Peyer's patch (tissue), 4 donors: ENCODE data around the gene FAM20C.

Source experiments
- POLR2A ChIP-seq, 2 donors: fragments of 450-650 bp; IDR thresholded peaks; one replicate each; pipeline ENCODE4 v1.5.1; 2017; ENCODE audit warnings: antibody characterized with exemption in 2 of 2, mild to moderate bottlenecking in 2 of 2, moderate library complexity in 2 of 2
- TF ChIP-seq, protein P1 (sequence below), 6 experiments: fragments of 450-650 bp in 4 of 6; fragments of 200-600 bp in 2 of 6; sonication (generic) in 1 of 6; IDR thresholded peaks; one replicate each; pipeline ENCODE4 v1.5.1; 2017 to 2019; ENCODE audit warnings: antibody characterized with exemption in 6 of 6, mild to moderate bottlenecking in 3 of 6, moderate library complexity in 1 of 6

- TF ChIP-seq, protein P1, sequence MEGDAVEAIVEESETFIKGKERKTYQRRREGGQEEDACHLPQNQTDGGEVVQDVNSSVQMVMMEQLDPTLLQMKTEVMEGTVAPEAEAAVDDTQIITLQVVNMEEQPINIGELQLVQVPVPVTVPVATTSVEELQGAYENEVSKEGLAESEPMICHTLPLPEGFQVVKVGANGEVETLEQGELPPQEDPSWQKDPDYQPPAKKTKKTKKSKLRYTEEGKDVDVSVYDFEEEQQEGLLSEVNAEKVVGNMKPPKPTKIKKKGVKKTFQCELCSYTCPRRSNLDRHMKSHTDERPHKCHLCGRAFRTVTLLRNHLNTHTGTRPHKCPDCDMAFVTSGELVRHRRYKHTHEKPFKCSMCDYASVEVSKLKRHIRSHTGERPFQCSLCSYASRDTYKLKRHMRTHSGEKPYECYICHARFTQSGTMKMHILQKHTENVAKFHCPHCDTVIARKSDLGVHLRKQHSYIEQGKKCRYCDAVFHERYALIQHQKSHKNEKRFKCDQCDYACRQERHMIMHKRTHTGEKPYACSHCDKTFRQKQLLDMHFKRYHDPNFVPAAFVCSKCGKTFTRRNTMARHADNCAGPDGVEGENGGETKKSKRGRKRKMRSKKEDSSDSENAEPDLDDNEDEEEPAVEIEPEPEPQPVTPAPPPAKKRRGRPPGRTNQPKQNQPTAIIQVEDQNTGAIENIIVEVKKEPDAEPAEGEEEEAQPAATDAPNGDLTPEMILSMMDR (IDR thresholded peaks at IDR 0.05): no peak
- TF ChIP-seq POLR2A (IDR thresholded peaks at IDR 0.05): no peak
These were observed 113.2 kb downstream of the FAM20C start for GRCh38 chr7:305410-306151.
